GM12878 (cell line): ENCODE results near the gene TEX13D. TPM values are rescaled to one million over a fixed set of nuclear protein-coding genes. Genes with fewer than 3 reads are reported as not detected.

Source experiments
- ATAC-seq: fragments of 200-7000 bp; cut with Tn5 transposase; 3 replicates; pipeline ENCODE4 v1.9.1; 2020; ENCODE audit warnings: mild to moderate bottlenecking, moderate library complexity
- BruUV-seq: library from RNA; stranded (reverse); fragments of 400-500 nt; replicated peaks from 2 replicates; lab custom pipeline; 2021; lab: Mats Ljungman, UMichigan
- CTCF ChIA-PET: fragments of 300-600 bp; sonication (Branson Sonifier 250); formaldehyde crosslinking; extraction: SDS; loops from one replicate; lab custom pipeline; 2021; ENCODE audit warnings: inconsistent platforms; lab: Yijun Ruan, JAX
- POLR2A ChIA-PET: fragments of 350-600 bp; formaldehyde crosslinking; extraction: SDS; loops from one replicate; lab custom pipeline; 2021; ENCODE audit warnings: inconsistent platforms; lab: Charles Lee
- RAD21 ChIA-PET: fragments of 300-600 bp; sonication (Branson Sonifier 250); formaldehyde crosslinking; loops from one replicate; lab custom pipeline; 2023; ENCODE audit warnings: antibody characterized with exemption; ENCODE audit not compliant: unreplicated experiment; lab: Charles Lee
- SMC1A ChIA-PET: fragments of 300-600 bp; sonication (Branson Sonifier 250); formaldehyde crosslinking; loops from one replicate; lab custom pipeline; 2023; ENCODE audit not compliant: unreplicated experiment, uncharacterized antibody; lab: Charles Lee
- DNase-seq: peaks from one replicate; pipeline ENCODE4 v3.0.0-alpha.2; 2011; ENCODE audit warnings: low read depth, low spot score
- FAIRE-seq: peaks from 3 replicates; lab custom pipeline; 2011; peaks lifted over from hg19 to GRCh38; lab: Jason Lieb, UNC
- H2AFZ ChIP-seq: 2 replicates; pipeline ENCODE4 v1.6.0; 2011; ENCODE audit warnings: low read depth, low read length, control low read depth; ENCODE audit not compliant: control insufficient read depth
- H3K27ac ChIP-seq: 2 replicates; pipeline ENCODE4 v1.5.1; 2011; ENCODE audit warnings: control low read depth; ENCODE audit not compliant: control insufficient read depth, insufficient read depth
- H3K27me3 ChIP-seq, 2 experiments: replicated peaks in 1 of 2; 2 replicates each; pipeline versions ENCODE4 v1.6.0 to v1.6.1; 2011; ENCODE audit warnings: low read length in 1 of 2; ENCODE audit not compliant: control insufficient read depth in 2 of 2, insufficient read depth in 2 of 2
- H3K36me3 ChIP-seq, 2 experiments: 2 replicates each; pipeline ENCODE4 v1.5.1; 2011; ENCODE audit warnings: low read length in 1 of 2; ENCODE audit not compliant: control insufficient read depth in 2 of 2, insufficient read depth in 2 of 2
- H3K4me1 ChIP-seq: 2 replicates; pipeline ENCODE4 v1.6.1; 2011; ENCODE audit warnings: mild to moderate bottlenecking, low read length, moderate library complexity, mixed read lengths; ENCODE audit not compliant: control insufficient read depth, insufficient read depth
- H3K4me2 ChIP-seq: 2 replicates; pipeline ENCODE4 v1.6.0; 2011; ENCODE audit warnings: control low read depth; ENCODE audit not compliant: control insufficient read depth, insufficient read depth
- H3K4me3 ChIP-seq: fragments of 200-600 bp; sonication (generic); 2 replicates; pipeline ENCODE4 v1.5.1; 2016
- H3K79me2 ChIP-seq: 2 replicates; pipeline ENCODE4 v1.6.0; 2011; ENCODE audit warnings: low read length; ENCODE audit not compliant: control insufficient read depth, insufficient read depth
- H3K9ac ChIP-seq: 2 replicates; pipeline ENCODE4 v1.8.0; 2011; ENCODE audit warnings: low read length, control low read depth, mixed read lengths; ENCODE audit not compliant: control insufficient read depth, insufficient read depth
- H3K9me3 ChIP-seq: replicated peaks from 3 replicates; pipeline ENCODE4 v1.5.1; 2011; ENCODE audit warnings: mild to moderate bottlenecking, low read length; ENCODE audit not compliant: control insufficient read depth, insufficient read depth
- H4K20me1 ChIP-seq: 2 replicates; pipeline ENCODE4 v1.6.0; 2011; ENCODE audit not compliant: control insufficient read depth, insufficient read depth
- MTA3 ChIP-seq: IDR thresholded peaks from 2 replicates; pipeline ENCODE4 v1.6.1; 2012; ENCODE audit warnings: low read length, inconsistent platforms, borderline replicate concordance
- POLR2AphosphoS2 ChIP-seq: IDR thresholded peaks from 2 replicates; pipeline ENCODE4 v1.6.1; 2011; ENCODE audit warnings: low read depth, mild to moderate bottlenecking, low read length, improper control_type of control experiment, moderate library complexity
- PRDM15 ChIP-seq: fragments of 450-650 bp; formaldehyde crosslinking; IDR thresholded peaks from 2 replicates; pipeline ENCODE4 v1.4.0; 2020; ENCODE audit warnings: mild to moderate bottlenecking, moderate library complexity
- SIX5 ChIP-seq: IDR thresholded peaks from 2 replicates; pipeline ENCODE4 v1.6.1; 2011; ENCODE audit warnings: mild to moderate bottlenecking, low read depth, low read length, moderate library complexity; ENCODE audit not compliant: severe bottlenecking
- WGBS: methylation state at CpG from one replicate; pipeline ENCODE4 v1.1.6; 2016; ENCODE audit warnings: low lambda C conversion rate; ENCODE audit not compliant: insufficient replicate concordance, insufficient coverage; ENCODE audit errors: missing lambda C conversion rate; 5-methylcytosine and 5-hydroxymethylcytosine counted together
- in situ Hi-C: fragments of 300-500 bp; cut with MboI; formaldehyde crosslinking; loops from 9 replicates; pipeline ENCODE4 v1.14.3; 2018; ENCODE audit warnings: mixed read lengths
- intact Hi-C: fragments of 100-400 bp; cut with micrococcal nuclease; formaldehyde crosslinking; loops from one replicate; pipeline ENCODE4 v1.14.2; 2022; ENCODE audit not compliant: unreplicated experiment
- polyA plus RNA-seq, 11 experiments: library from polyadenylated mRNA; depleted of rRNA in 4 of 11; unstranded in 6 of 11; stranded (reverse) in 5 of 11; fragments of >200 nt; fragmentation: Nextera tagmentation in 4 of 11; fragmentation: Illumina TruSeq in 1 of 11; extraction: Ambion mirVana in 4 of 11; extraction: Trizol in 1 of 11; gene quantifications; 1 replicate in 1 of 11; 2 replicates in 10 of 11; pipeline versions ENCODE4 v1.2.1 to v1.2.3, GENCODE V29; 2011 to 2016; ENCODE audit warnings: inconsistent platforms in 2 of 11, missing spikeins in 2 of 11, low read depth in 1 of 11
- total RNA-seq, 4 experiments: library from RNA; depleted of rRNA in 3 of 4; stranded (reverse); fragments of >200 nt in 3 of 4; fragmentation: Illumina TruSeq in 1 of 4; extraction: Trizol in 1 of 4; gene quantifications; 2 replicates each; pipeline versions ENCODE4 v1.2.1 to v1.2.3, GENCODE V29; 2013 to 2021

Gene TEX13D
- total and polyA plus RNA-seq, 10 of the 15 experiments (the other 5 are each of a cell fraction or from before 2014, with no cell fraction given), result 0.11 to 2.9 (median 0.19) TPM; not detected in 1

GRCh38 chrX:124358800-124359383 lies 26.4 kb downstream of the TEX13D start:
- H3K27ac ChIP-seq, result no peak overlapping the region
- H3K36me3 ChIP-seq, result no peaks in the 10 kb centered on the region
- ChIA-PET RAD21 (no interaction called here), POLR2A (no interaction called here), SMC1A (interaction anchor here (0.8 to 1.0 kb wide), 2 partner anchors 13 to 14 kb away, joined by 3 read pairs; no protein-coding TSS in a partner anchor)
- H3K9ac ChIP-seq, result no peak overlapping the region
- intact Hi-C loops, result no loop called here
- H3K9me3 ChIP-seq, result no peaks in the 10 kb centered on the region
- peak; percentile 49 for ATAC-seq
- H3K4me1 ChIP-seq, result no peaks in the 10 kb centered on the region
- no peak for FAIRE-seq
- BruUV-seq, result no TSS peak
- no peak overlapping the region for H3K4me2 ChIP-seq
- TF ChIP-seq PRDM15 (CRISPR knock-in tag) (no peak), SIX5 (no peak), MTA3 (no peak), POLR2AphosphoS2 (no peak)
- TF ChIP-seq, all 136 proteins: peak for 0
- DNase-seq, result no peak
- no peaks in the 10 kb centered on the region for H4K20me1 ChIP-seq
- H3K79me2 ChIP-seq, result no peaks in the 10 kb centered on the region
- no peaks in the 10 kb centered on the region for H3K27me3 ChIP-seq
- no peak overlapping the region; the same call in 1 of the 2 replicates for H2AFZ ChIP-seq
- CTCF ChIA-PET, result no interaction called here
- WGBS, result 0% methylated on average over 3 of the region's 3 CpGs
- in situ Hi-C loops, result no loop called here
- H3K4me3 ChIP-seq, result no peak overlapping the region
